K562 (cell line): ENCODE results near the gene NSMCE1. TPM values are rescaled to one million over a fixed set of nuclear protein-coding genes. Genes with fewer than 3 reads are reported as not detected.

Experiments used
- CBFB ChIP-seq: sonication (generic); formaldehyde crosslinking; IDR thresholded peaks from 2 replicates; pipeline ENCODE4 v1.4.0; 2020; ENCODE audit warnings: mild to moderate bottlenecking, missing genetic modification reagents
- FOXP1 ChIP-seq: sonication (generic); formaldehyde crosslinking; IDR thresholded peaks from 2 replicates; pipeline ENCODE4 v1.8.0; 2022; ENCODE audit warnings: mild to moderate bottlenecking, missing genetic modification reagents
- MGA ChIP-seq: fragments of 450-650 bp; IDR thresholded peaks from 2 replicates; pipeline ENCODE4 v1.6.1; 2016; ENCODE audit warnings: mild to moderate bottlenecking, moderate library complexity
- PTTG1 ChIP-seq: fragments of 450-650 bp; IDR thresholded peaks from 2 replicates; pipeline ENCODE4 v1.6.1; 2016; ENCODE audit warnings: low read depth, mild to moderate bottlenecking, missing genetic modification characterization, missing compliant biosample characterization
- TFAP4 ChIP-seq: sonication (generic); formaldehyde crosslinking; IDR thresholded peaks from 2 replicates; pipeline ENCODE4 v1.8.0; 2022; ENCODE audit warnings: missing genetic modification reagents, mild to moderate bottlenecking, moderate library complexity, borderline replicate concordance
- polyA plus RNA-seq, 8 experiments: library from polyadenylated mRNA; depleted of rRNA in 4 of 8; stranded (reverse) in 5 of 8; unstranded in 3 of 8; fragments of >200 nt; fragmentation: Nextera tagmentation in 2 of 8; fragmentation: Illumina TruSeq in 1 of 8; extraction: Ambion mirVana in 2 of 8; extraction: Trizol in 1 of 8; gene quantifications; 2 replicates each; pipeline versions ENCODE4 v1.2.1 to v1.2.3, GENCODE V29; 2011 to 2014; ENCODE audit warnings: inconsistent platforms in 1 of 8, missing spikeins in 1 of 8
- total RNA-seq, 7 experiments: library from RNA; depleted of rRNA in 6 of 7; stranded (reverse); fragments of >200 nt in 6 of 7; fragmentation: Illumina TruSeq in 2 of 7; extraction: Trizol in 2 of 7; gene quantifications; 2 replicates each; pipeline versions ENCODE4 v1.2.1 to v1.2.3, GENCODE V29; 2011 to 2021; ENCODE audit warnings: low replicate concordance in 1 of 7

The NSMCE1 gene
- total and polyA plus RNA-seq, 9 of the 15 experiments (the other 6 are each of a cell fraction or from before 2014, with no cell fraction given) = 52.1 to 163 (median 61.5) TPM

GRCh38 chr16:27233731-27234130, 34.8 kb downstream of the NSMCE1 start (continued):
- TF ChIP-seq MGA (no peak), CBFB (no peak), TFAP4 (CRISPR knock-in tag) (no peak), FOXP1 (CRISPR knock-in tag) (no peak), PTTG1 (no peak)
- TF ChIP-seq, all 486 proteins: peak for 0
